ENCODE results near the gene NOP14.
"Not testable (repeated sequence)": the region's sequence is repeated elsewhere in the genome, so short reads cannot be mapped to it uniquely, and the experiment has no call there.

NOP14 gene

GRCh38 chr4:2946812-2947600, 16.2 kb downstream of the NOP14 start:
- TF ChIP-seq CTCF (IDR thresholded peaks at IDR 0.05; ENCODE audit: extremely low read depth, insufficient read depth, missing control alignments), result no peak
- DNase-seq (ENCODE audit: low spot score), result no peak
- in situ Hi-C loops (cut with MboI; ENCODE audit: low pct_unique_long_range_greater_than_20kb, low sequenced_read_pairs, unreplicated experiment), result no loop called here

GRCh38 chr4:2945619-2946604, 17.3 kb downstream of the NOP14 start:
- in situ Hi-C loops (cut with MboI; ENCODE audit: low pct_unique_long_range_greater_than_20kb, low sequenced_read_pairs, unreplicated experiment); DNase-seq (ENCODE audit: low spot score): not testable (repeated sequence)

GRCh38 chr4:2944586-2945526, 18.4 kb downstream of the NOP14 start:
- no peak for TF ChIP-seq CTCF (IDR thresholded peaks at IDR 0.05; ENCODE audit: extremely low read depth, insufficient read depth, missing control alignments)
- DNase-seq (ENCODE audit: low spot score), result no peak
- in situ Hi-C loops (cut with MboI; ENCODE audit: low pct_unique_long_range_greater_than_20kb, low sequenced_read_pairs, unreplicated experiment), result no loop called here

- in situ Hi-C loops (cut with MboI; ENCODE audit: low pct_unique_long_range_greater_than_20kb, low sequenced_read_pairs, unreplicated experiment), result no loop called here
- no peak for TF ChIP-seq CTCF (IDR thresholded peaks at IDR 0.05; ENCODE audit: extremely low read depth, insufficient read depth, missing control alignments)
- DNase-seq (ENCODE audit: low spot score), result peak; percentile 24
Measured at GRCh38 chr4:2944091-2944482, 19.1 kb downstream of the NOP14 start.

- in situ Hi-C loops (cut with MboI; ENCODE audit: low pct_unique_long_range_greater_than_20kb, low sequenced_read_pairs, unreplicated experiment), result no loop called here
- no peak for TF ChIP-seq CTCF (IDR thresholded peaks at IDR 0.05; ENCODE audit: extremely low read depth, insufficient read depth, missing control alignments)
- no peak for DNase-seq (ENCODE audit: low spot score)
Measured at GRCh38 chr4:2943364-2944090, 19.7 kb downstream of the NOP14 start.

GRCh38 chr4:2942532-2943363, 20.5 kb downstream of the NOP14 start:
- in situ Hi-C loops (cut with MboI; ENCODE audit: low pct_unique_long_range_greater_than_20kb, low sequenced_read_pairs, unreplicated experiment), result no loop called here
- no peak for TF ChIP-seq CTCF (IDR thresholded peaks at IDR 0.05; ENCODE audit: extremely low read depth, insufficient read depth, missing control alignments)
- DNase-seq (ENCODE audit: low spot score), result no peak
